K562 (cell line): ENCODE measurements around the gene COL20A1. TPM values are rescaled to one million over a fixed set of nuclear protein-coding genes. Genes with fewer than 3 reads are reported as not detected.

Experiments
- ATAC-seq: fragments of 200-7000 bp; cut with Tn5 transposase; 3 replicates; pipeline ENCODE4 v1.9.1; 2020; ENCODE audit warnings: moderate library complexity
- BruUV-seq: library from RNA; stranded (reverse); fragments of 400-500 nt; replicated peaks from 2 replicates; lab custom pipeline; 2021; lab: Mats Ljungman, UMichigan
- CTCF ChIA-PET: fragments of 300-600 bp; formaldehyde crosslinking; extraction: SDS; loops from one replicate; lab custom pipeline; 2021; ENCODE audit warnings: low intra/inter-chr PET ratio; lab: Yijun Ruan, JAX
- POLR2A ChIA-PET: fragments of 300-600, 350-650 bp; sonication (Branson Sonifier 250); formaldehyde crosslinking; extraction: SDS; loops from one replicate; lab custom pipeline; 2021; ENCODE audit warnings: antibody characterized with exemption, inconsistent platforms; lab: Yijun Ruan, JAX
- DNase-seq, 4 experiments: peaks; one replicate each; pipeline versions ENCODE4 v3.0.0 to v3.0.0-alpha.2; 2011 to 2018; ENCODE audit warnings: low spot score in 3 of 4, mixed read lengths in 3 of 4; ENCODE audit errors: extremely low read depth in 1 of 4
- FAIRE-seq: peaks from 2 replicates; lab custom pipeline; 2011; peaks lifted over from hg19 to GRCh38; lab: Jason Lieb, UNC
- H2AFZ ChIP-seq: 2 replicates; pipeline ENCODE4 v1.6.0; 2011; ENCODE audit warnings: low read depth, low read length, control low read depth, inconsistent platforms
- H3K27ac ChIP-seq: fragments of 200-600 bp; 3 replicates; pipeline ENCODE4 v1.8.0; 2011; ENCODE audit warnings: low read depth, mild to moderate bottlenecking, control low read depth, inconsistent platforms, low read length, moderate library complexity, mixed read lengths; ENCODE audit errors: extremely low read depth
- H3K27me3 ChIP-seq, 2 experiments: fragments of 300-600 bp in 1 of 2; 2 replicates in 1 of 2; 3 replicates in 1 of 2; pipeline versions ENCODE4 v1.6.0 to v1.8.0; 2011; ENCODE audit warnings: inconsistent platforms in 2 of 2, low read length in 2 of 2, mild to moderate bottlenecking in 1 of 2, mixed read lengths in 1 of 2, moderate library complexity in 1 of 2; ENCODE audit not compliant: control insufficient read depth in 2 of 2, insufficient read depth in 2 of 2
- H3K36me3 ChIP-seq: fragments of 300-600 bp; 3 replicates; pipeline ENCODE4 v1.8.0; 2011; ENCODE audit warnings: mild to moderate bottlenecking, low read length, inconsistent platforms; ENCODE audit not compliant: control insufficient read depth, insufficient read depth
- H3K4me1 ChIP-seq, 2 experiments: fragments of 200-600 bp in 1 of 2; replicated peaks in 1 of 2; 2 replicates in 1 of 2; 3 replicates in 1 of 2; pipeline versions ENCODE4 v1.5.1 to v1.8.0; 2011; ENCODE audit warnings: inconsistent platforms in 2 of 2, low read length in 2 of 2, mild to moderate bottlenecking in 1 of 2, mixed read lengths in 1 of 2, moderate library complexity in 1 of 2; ENCODE audit not compliant: control insufficient read depth in 2 of 2, insufficient read depth in 2 of 2
- H3K4me2 ChIP-seq: 2 replicates; pipeline ENCODE4 v1.6.1; 2011; ENCODE audit warnings: low read length, control low read depth, inconsistent platforms, mixed read lengths; ENCODE audit not compliant: insufficient read depth
- H3K4me3 ChIP-seq: fragments of 200-600 bp; sonication (generic), shearing (Covaris generic); 2 replicates; pipeline ENCODE4 v1.5.1; 2016; ENCODE audit warnings: control low read depth, inconsistent platforms
- H3K79me2 ChIP-seq: fragments of 200-600 bp; 3 replicates; pipeline ENCODE4 v1.8.0; 2011; ENCODE audit warnings: low read length, inconsistent platforms; ENCODE audit not compliant: control insufficient read depth, insufficient read depth
- H3K9ac ChIP-seq, 2 experiments: 2 replicates each; pipeline versions ENCODE4 v1.6.0 to v1.6.1; 2011; ENCODE audit warnings: low read depth in 2 of 2, low read length in 2 of 2, control low read depth in 1 of 2, inconsistent platforms in 1 of 2, mild to moderate bottlenecking in 1 of 2, mixed read lengths in 1 of 2; ENCODE audit not compliant: insufficient read depth in 1 of 2
- H3K9me1 ChIP-seq: one replicate; pipeline ENCODE4 v1.6.0; 2011; ENCODE audit warnings: inconsistent platforms, mild to moderate bottlenecking, low read length, moderate library complexity; ENCODE audit not compliant: control insufficient read depth, insufficient read depth
- H3K9me3 ChIP-seq: replicated peaks from 2 replicates; pipeline ENCODE4 v1.5.1; 2011; ENCODE audit warnings: low read depth, low read length, inconsistent platforms; ENCODE audit not compliant: control insufficient read depth, insufficient read depth
- H4K20me1 ChIP-seq: replicated peaks from 2 replicates; pipeline ENCODE4 v1.6.1; 2011; ENCODE audit warnings: low read length, inconsistent platforms, mixed read lengths; ENCODE audit not compliant: control insufficient read depth, insufficient read depth
- CGGBP1 ChIP-seq: fragments of 250-450 bp; sonication (Bioruptor Pico); IDR thresholded peaks from 2 replicates; pipeline ENCODE4 v1.9.0; 2021; ENCODE audit warnings: mild to moderate bottlenecking
- CHCHD3 ChIP-seq: fragments of 250-450 bp; sonication (Bioruptor Pico); IDR thresholded peaks from 2 replicates; pipeline ENCODE4 v2.1.2; 2022; ENCODE audit warnings: mild to moderate bottlenecking
- ETS1 ChIP-seq: conservative IDR thresholded peaks from 2 replicates; pipeline ENCODE4 v1.6.1; 2011; ENCODE audit warnings: low read depth, mild to moderate bottlenecking, low read length; ENCODE audit not compliant: control insufficient read depth
- NR2F6 ChIP-seq: fragments of 450-650 bp; formaldehyde crosslinking; IDR thresholded peaks from 2 replicates; pipeline ENCODE4 v1.4.0; 2020; ENCODE audit warnings: mild to moderate bottlenecking
- POLR2B ChIP-seq: fragments of 450-650 bp; IDR thresholded peaks from 2 replicates; pipeline ENCODE4 v1.6.1; 2018; ENCODE audit warnings: low read depth; ENCODE audit not compliant: partially characterized antibody
- SMARCA5 ChIP-seq: fragments of 450-650 bp; IDR thresholded peaks from 2 replicates; pipeline ENCODE4 v1.6.1; 2016
- TAF15 ChIP-seq: fragments of 200-400 bp; formaldehyde crosslinking; IDR thresholded peaks from 2 replicates; pipeline ENCODE4 v1.6.1; 2017; ENCODE audit warnings: mild to moderate bottlenecking, low read depth, low read length, moderate library complexity
- TCF3 ChIP-seq: sonication (generic); formaldehyde crosslinking; IDR thresholded peaks from 2 replicates; pipeline ENCODE4 v1.4.0; 2020; ENCODE audit warnings: mild to moderate bottlenecking, missing genetic modification reagents
- TGIF2 ChIP-seq: sonication (generic); formaldehyde crosslinking; IDR thresholded peaks from 2 replicates; pipeline ENCODE4 v1.8.1; 2022; ENCODE audit warnings: mild to moderate bottlenecking, missing genetic modification reagents, moderate library complexity
- U2AF2 ChIP-seq: fragments of 200-400 bp; formaldehyde crosslinking; optimal IDR thresholded peaks from 2 replicates; pipeline ENCODE3; 2017; ENCODE audit warnings: low read depth, mild to moderate bottlenecking, low read length
- ZNF592 ChIP-seq: fragments of 450-650 bp; IDR thresholded peaks from 2 replicates; pipeline ENCODE4 v1.6.1; 2017; ENCODE audit warnings: antibody characterized with exemption, mild to moderate bottlenecking
- ZNF717 ChIP-seq: fragments of 250-450 bp; sonication (Bioruptor Pico); IDR thresholded peaks from 2 replicates; pipeline ENCODE4 v1.5.0; 2021
- WGBS: fragments of 100-300 bp; shearing (Covaris generic); methylation state at CpG from one replicate; pipeline ENCODE4 v1.1.6; 2016; ENCODE audit warnings: low coverage, mixed read lengths; ENCODE audit not compliant: insufficient coverage; ENCODE audit errors: missing lambda C conversion rate; 5-methylcytosine and 5-hydroxymethylcytosine counted together
- in situ Hi-C: fragments of 300-500 bp; cut with MboI; formaldehyde crosslinking; loops from 4 replicates; pipeline ENCODE4 v1.15.0; 2018; ENCODE audit warnings: inconsistent platforms, mixed read lengths
- intact Hi-C: fragments of 100-400 bp; cut with micrococcal nuclease; formaldehyde crosslinking; loops from 2 replicates; pipeline ENCODE4 v1.14.2; 2022
- polyA plus RNA-seq, 8 experiments: library from polyadenylated mRNA; depleted of rRNA in 4 of 8; stranded (reverse) in 5 of 8; unstranded in 3 of 8; fragments of >200 nt; fragmentation: Nextera tagmentation in 2 of 8; fragmentation: Illumina TruSeq in 1 of 8; extraction: Ambion mirVana in 2 of 8; extraction: Trizol in 1 of 8; gene quantifications; 2 replicates each; pipeline versions ENCODE4 v1.2.1 to v1.2.3, GENCODE V29; 2011 to 2014; ENCODE audit warnings: inconsistent platforms in 1 of 8, missing spikeins in 1 of 8
- total RNA-seq, 7 experiments: library from RNA; depleted of rRNA in 6 of 7; stranded (reverse); fragments of >200 nt in 6 of 7; fragmentation: Illumina TruSeq in 2 of 7; extraction: Trizol in 2 of 7; gene quantifications; 2 replicates each; pipeline versions ENCODE4 v1.2.1 to v1.2.3, GENCODE V29; 2011 to 2021; ENCODE audit warnings: low replicate concordance in 1 of 7
- TF ChIP-seq, protein P1 (sequence below): sonication (generic); formaldehyde crosslinking; IDR thresholded peaks from 2 replicates; pipeline ENCODE4 v1.8.0; 2023; ENCODE audit warnings: mild to moderate bottlenecking, missing genetic modification reagents

Gene COL20A1
- total and polyA plus RNA-seq, 9 of the 15 experiments (the other 6 are each of a cell fraction or from before 2014, with no cell fraction given), result not detected

- POLR2A ChIA-PET, result interaction anchor here (0.6 to 0.9 kb wide), 2 partner anchors 56 to 859 kb away, joined by 3 read pairs; no protein-coding TSS in a partner anchor
- BruUV-seq, result no TSS peak
- 3% methylated on average over 30 of the region's 37 CpGs for WGBS
Observed at GRCh38 chr20:63343460-63344445, 50.8 kb downstream of the COL20A1 start.

More at GRCh38 chr20:63343460-63344445, 50.8 kb downstream of the COL20A1 start:
- Histone ChIP-seq H3K79me2 (no peaks in the 10 kb centered on the region), H3K9ac (no peak overlapping the region), H3K4me3 (no peak overlapping the region), H3K4me2 (no peak overlapping the region), H3K9me3 (peaks cover 2% of the 10 kb centered on the region; the same call in 1 of the 2 replicates), H3K4me1 (peaks cover 0 to 37% of the 10 kb centered on the region in 2 experiments; a peak in 2 of 5 replicates), H2AFZ (no peak overlapping the region), H3K27ac (no peak overlapping the region), H3K9me1 (no peaks in the 10 kb centered on the region), H3K36me3 (no peaks in the 10 kb centered on the region), H3K27me3 (peaks cover 43 to 75% of the 10 kb centered on the region in 2 experiments; a peak in 4 of 5 replicates), H4K20me1 (no peaks in the 10 kb centered on the region; the same call in none of the 2 replicates)
- in situ Hi-C loops (no loop called here), intact Hi-C loops (no loop called here)
- no peak for TF ChIP-seq SMARCA5
- TF ChIP-seq TAF15, result no peak
- TF ChIP-seq TCF3 (CRISPR knock-in tag), result no peak
- no peak for TF ChIP-seq ZNF592
- no peak for TF ChIP-seq NR2F6 (CRISPR knock-in tag)
- no peak for TF ChIP-seq TGIF2 (CRISPR knock-in tag)
- TF ChIP-seq POLR2B, result no peak
- TF ChIP-seq ZNF717, result no peak
- TF ChIP-seq CGGBP1, result no peak
- TF ChIP-seq, protein P1, sequence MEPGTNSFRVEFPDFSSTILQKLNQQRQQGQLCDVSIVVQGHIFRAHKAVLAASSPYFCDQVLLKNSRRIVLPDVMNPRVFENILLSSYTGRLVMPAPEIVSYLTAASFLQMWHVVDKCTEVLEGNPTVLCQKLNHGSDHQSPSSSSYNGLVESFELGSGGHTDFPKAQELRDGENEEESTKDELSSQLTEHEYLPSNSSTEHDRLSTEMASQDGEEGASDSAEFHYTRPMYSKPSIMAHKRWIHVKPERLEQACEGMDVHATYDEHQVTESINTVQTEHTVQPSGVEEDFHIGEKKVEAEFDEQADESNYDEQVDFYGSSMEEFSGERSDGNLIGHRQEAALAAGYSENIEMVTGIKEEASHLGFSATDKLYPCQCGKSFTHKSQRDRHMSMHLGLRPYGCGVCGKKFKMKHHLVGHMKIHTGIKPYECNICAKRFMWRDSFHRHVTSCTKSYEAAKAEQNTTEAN (CRISPR knock-in tag), result no peak
- TF ChIP-seq CHCHD3 (CRISPR knock-in tag), result no peak
- TF ChIP-seq ETS1, result no peak
- TF ChIP-seq U2AF2, result no peak
- CTCF ChIA-PET, result no interaction called here
- DNase-seq, result no peak
- ATAC-seq, result no peak
- FAIRE-seq, result no peak
